UCSD-AML1 (cell line): Measurements from ENCODE around the gene NR5A2.
A peak's percentile ranks its signal among the peaks of the same experiment; 100 is the strongest.

Source experiments
- DNase-seq: peaks from one replicate; lab custom pipeline; 2025; ENCODE audit not compliant: unreplicated experiment; lab: John Stamatoyannopoulos, UW

The NR5A2 gene

DNA sequence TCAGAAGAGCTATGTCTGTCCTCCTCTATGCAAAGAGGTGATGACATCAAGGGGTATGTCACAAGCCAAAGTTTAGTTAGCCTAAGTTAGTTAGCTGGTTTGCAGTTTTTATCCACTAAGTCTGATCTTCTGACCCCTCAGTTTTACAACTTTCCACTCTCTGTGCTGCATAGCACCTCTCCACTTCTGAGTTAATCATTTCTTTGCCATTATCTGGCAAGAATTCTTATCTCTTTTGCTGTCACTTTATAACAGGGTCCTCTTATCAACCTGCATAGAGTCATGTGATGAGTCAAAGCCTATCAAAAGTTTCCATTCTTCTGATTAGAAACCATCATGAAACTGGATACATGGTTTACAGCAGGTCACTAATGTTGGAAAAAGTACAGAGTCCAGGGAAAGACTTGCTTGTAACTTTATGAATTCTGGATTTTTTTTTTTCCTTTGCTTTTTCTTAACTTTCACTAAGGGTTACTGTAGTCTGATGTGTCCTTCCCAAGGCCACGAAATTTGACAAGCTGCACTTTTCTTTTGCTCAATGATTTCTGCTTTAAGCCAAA is at the start of gene NR5A2:
Gene NR5A2, plus strand, starts transcription at position 447 of the 560 bp plus-strand sequence. CDS start 138 bp downstream, outside the sequence.
- no peak for DNase-seq

DNA sequence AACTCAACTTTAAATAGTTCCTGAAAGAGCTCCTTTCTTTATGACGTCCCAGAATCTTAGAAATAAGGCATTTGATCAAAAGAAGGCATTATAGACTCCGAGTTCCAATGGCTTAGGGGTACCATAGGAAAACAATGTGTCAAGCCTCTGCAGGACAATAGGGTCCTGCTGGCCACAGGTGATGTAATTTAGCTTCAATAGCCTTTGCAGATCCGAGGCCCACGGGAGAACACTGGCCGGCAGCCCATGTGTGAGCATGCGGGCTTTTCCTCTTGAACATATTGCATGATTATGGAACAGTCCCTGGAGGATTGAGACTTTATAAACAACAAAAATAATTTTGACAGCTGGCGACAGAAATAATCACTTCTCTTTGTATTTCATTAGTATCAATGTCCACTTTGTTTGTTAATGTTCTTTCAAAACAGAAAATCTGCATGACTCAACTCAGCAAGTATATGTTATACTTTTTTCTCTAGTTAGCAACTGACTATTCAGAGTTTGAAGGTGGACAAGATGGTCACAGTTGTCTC is 49.0 kb upstream of the NR5A2 start:
- no peak for DNase-seq

DNA sequence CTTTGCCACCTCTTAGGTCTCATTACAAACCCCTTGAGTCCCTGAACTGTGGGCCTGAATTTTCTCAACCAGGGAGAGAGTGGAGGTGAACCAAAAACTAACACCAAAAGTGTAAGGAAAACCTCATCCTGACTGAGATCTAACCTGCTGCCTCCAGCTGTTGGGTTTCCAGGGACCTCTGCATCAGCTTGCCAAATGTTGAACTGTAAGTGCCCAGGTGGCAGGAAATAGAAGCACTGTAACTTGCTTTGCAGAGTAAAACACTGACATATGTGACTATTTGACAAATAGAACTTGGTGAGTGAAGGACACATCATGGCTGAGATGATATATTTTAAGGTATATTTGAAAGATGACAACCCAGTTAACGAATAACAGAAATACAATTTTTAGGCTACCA is 48.4 kb upstream of the NR5A2 start:
- DNase-seq: no peak

- no peak for DNase-seq
Observed at GRCh38 chr1:199981584-199981983, 45.9 kb upstream of the NR5A2 start.

- DNase-seq: no peak
Observed at GRCh38 chr1:199982606-199983005, 44.9 kb upstream of the NR5A2 start.

DNA sequence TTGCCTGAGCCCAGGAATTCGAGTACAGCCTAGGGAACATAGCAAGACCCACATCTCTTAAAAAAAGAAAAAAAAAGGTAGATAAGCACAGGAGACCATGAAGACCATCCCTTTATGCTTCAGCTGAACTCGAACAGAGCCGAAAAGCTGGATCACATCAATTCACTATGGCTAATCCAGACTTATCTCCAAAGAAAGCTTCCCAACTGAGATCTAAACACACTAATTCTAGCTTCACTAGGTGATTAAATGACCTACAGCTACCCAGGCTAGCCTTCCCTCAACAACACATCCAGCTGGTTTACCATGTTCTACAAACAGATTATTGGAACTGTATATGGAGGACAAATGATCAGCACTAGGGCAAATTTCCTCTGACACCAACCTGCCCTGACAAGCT is 44.0 kb upstream of the NR5A2 start:
- DNase-seq: no peak

DNA sequence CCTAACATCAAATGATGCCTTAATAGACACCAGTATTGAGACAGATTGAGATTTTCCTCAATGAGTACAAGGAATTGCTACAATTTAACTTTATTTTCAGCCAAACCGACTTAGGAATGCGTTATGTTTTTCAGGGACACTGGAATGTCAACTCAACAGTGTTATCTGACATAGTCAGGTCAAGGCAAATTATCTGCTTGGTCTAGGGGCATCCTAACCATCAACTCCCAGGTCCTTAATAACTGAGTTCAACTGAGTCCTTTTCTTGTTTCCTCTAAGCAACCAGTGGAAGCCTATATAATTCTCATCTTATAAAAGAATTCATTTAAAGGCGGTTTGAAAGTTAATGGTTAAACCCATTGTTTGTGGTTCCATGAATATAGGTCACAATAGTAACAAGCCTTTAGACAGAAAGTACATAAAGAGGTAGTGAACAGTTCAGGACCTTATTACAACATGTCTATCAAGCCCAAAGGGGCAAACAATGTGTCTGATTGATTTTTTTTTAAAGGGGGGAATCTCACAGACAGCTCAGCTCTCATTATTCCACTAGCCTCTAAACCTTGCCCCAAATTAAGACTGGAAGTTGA is 32.3 kb upstream of the NR5A2 start:
- no peak for DNase-seq

- no peak for DNase-seq
Observed at GRCh38 chr1:200005165-200005564, 22.3 kb upstream of the NR5A2 start.

DNA sequence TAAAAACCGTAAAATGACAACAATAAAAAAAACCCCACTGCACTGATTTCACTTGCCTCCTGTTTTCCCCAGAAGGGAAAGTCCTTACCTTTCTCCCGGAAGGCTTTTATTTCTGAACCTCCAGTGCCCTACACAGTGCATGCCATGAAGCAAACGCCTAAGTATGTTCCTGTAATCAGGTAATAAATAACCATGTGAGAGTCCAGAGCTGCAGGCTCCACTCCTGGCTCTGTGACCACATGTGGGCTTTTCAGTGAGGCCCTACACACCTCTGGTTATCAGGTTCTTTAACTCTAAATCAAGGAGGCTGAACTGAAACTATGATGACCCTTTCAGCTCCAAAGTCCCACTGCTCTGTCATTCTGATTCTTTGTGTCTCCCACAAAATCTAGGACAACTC is 20.8 kb upstream of the NR5A2 start:
- no peak for DNase-seq

- DNase-seq: no peak
Observed at GRCh38 chr1:200015811-200016210, 11.7 kb upstream of the NR5A2 start.

- DNase-seq: no peak
Observed at GRCh38 chr1:200021577-200022238, 5.8 kb upstream of the NR5A2 start.

- no peak for DNase-seq
Observed at GRCh38 chr1:200022239-200022804, 5.2 kb upstream of the NR5A2 start.

DNA sequence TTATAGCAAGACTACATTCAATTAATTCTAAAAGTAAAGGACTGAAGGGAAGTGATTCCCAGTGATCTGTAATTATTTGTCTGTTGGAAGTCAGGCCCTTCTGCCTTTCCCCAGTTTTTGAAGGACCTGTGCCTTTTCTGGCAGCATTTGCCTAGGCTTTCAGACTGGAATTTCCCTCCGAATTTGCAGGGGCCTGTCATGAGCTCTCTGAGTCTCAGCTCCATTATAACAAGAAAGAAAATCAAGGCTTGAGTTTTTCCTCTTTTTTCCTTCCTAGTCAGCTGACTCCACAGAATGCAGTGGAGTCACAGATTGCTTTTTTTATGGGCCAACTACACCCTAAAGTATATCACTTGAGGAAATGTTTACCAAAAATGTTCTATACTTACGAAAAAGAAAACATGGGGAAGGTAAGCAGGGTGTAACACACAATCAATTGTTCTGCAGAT is 1.1 kb downstream of the NR5A2 start:
- no peak for DNase-seq

DNA sequence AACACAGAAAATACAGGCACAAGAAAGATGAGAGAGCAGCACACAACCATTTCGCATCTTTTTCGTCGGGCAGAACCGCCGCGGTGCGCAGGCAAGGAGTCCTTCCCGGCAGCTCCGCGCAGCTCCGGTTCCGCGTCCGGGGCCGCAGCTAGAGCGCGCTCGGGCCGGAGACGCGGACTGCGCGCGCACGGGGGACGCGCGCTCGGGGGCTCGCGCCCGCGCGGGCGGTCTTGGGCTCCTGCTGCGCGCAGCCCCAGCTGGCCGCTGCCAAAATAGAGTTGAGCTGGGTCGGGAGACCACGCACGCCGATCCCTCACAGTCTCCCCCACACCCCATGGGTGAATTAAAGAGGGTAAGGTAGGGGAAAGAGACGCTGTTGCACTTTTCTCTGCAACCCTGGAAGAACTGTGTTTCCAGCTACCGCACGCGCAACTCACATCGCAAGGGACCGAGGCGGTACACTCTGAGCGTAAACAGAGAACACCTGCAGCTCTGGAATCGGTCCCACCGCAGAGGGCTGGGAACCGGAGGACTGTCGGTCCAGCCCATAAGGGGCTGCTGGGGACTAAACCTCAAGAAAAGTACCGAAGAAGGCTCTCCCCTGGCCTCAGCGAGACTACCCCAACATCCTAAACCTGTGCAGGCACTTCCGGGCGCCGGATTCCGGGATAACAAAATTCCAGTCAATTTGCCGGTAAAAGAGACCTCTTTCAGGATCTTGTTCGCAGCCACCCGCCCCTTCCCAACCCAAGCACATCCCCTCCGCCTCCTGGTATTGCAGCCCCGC is 1.7 kb downstream of the NR5A2 start:
- peak; percentile 56 for DNase-seq

DNA sequence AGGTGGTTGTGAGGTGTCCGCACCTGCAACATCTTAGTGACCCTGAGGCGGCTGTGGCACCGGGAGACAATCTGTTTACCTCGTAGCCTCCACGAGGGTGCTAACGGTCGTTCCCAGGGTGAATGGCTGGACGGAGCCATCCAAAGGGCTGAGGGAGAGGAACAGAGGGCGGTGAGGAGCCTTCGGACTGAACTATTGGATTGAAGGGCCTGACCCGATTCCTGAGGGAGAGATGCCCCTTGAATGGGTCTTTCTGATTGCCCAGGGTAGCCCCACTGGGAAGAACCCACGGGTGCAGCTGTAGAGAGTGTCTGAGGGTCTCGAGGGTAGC is 2.3 kb downstream of the NR5A2 start:
- no peak for DNase-seq

DNA sequence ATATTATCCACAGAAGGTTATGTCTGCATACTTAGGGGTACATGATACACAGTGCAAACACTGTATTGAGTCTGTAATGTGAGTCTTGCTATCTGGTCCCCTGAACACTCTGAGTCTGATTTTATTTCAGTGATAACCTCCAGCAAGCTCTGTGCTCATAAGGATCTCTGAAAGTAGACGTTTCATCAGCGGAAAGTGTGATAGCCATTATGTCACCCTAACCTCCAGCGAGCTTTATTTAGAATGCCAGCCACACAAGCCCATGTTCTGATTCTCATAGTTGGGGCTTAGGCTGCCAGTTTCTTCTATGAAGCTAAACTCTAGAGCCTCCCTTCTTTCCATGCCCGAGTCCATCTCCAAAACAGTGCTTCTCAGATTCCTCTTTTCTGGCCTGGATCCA is 3.3 kb downstream of the NR5A2 start:
- no peak for DNase-seq

DNA sequence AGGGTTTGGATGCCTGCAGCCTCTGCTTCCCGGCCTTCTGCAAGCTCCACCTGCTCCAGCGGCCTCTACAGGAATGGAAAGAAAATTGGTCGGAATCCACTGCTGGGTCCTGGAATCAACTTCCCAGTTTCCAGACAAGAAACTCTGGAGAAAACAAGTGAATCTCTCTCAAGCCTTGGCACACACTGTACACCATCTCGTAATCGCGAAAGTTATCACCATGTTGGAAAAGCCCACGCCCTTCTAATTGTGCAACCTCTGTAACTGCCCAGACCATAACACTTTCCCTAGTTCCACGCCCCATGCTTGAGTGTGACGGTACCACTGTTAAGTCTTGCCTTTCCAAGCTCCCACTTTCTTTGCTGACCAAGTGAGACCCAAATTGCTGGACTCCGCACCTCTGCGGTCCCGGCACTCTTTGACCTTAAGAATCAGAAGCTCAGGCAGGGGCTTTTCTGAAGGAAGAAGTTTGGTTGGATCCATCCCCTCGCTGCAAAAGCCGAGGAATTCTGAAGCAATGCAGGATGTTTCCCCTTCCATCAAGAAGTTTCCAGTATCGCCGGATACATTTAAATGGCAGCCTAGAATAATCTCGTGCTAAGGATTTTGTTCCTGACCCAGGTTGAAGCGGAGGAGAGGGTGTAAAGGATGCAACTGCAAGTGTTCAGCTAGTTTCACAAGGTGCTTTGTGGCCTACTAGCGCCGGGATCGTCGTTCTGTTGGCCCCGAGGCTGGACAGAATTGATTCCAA is 6.2 kb downstream of the NR5A2 start:
- no peak for DNase-seq

DNA sequence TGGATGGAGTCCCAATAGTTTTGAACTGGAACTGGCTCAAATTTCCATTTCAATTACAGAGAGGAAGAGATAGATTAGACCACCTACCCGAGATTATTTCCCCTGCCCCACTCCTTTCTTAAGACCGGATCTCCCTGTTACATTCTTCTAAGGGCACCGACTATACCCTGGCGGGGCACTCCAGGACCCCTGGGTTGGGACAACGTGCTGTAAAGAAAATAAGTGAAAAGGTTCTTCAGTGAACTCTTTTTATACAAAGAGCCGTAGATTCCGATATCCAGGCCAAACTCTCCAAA is 6.7 kb downstream of the NR5A2 start:
- no peak for DNase-seq

DNA sequence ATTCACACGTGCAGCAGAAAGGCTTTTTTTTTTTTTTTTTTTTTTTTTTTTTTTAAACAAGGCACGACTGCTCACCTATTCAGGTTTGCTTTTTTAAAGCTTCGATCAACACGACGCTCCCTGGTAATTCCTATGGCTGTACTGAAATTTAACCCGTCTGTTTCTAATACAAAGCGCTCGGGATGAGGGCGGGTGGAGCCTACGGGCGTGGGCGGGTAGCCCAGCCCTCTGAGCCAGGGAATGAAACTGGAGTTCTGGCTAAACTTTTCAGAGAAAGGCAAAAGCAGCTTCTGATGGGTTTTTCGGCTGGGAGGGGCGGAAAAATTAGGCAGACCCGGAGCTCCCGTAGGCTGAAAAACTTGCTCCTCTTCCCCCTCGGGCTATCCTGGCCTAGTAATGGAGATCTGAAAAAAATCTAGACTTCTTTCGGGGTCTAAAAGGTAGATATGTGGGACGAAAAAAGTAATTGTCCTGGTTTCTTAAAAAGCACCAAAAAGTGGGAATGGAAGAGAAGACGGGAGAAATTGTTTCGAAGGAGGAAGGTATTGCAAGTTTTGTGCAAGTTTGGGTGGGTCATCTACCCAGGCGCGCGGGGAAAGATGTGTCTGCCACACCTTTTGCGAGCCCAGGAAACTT is 7.4 kb downstream of the NR5A2 start:
- DNase-seq: no peak

DNA sequence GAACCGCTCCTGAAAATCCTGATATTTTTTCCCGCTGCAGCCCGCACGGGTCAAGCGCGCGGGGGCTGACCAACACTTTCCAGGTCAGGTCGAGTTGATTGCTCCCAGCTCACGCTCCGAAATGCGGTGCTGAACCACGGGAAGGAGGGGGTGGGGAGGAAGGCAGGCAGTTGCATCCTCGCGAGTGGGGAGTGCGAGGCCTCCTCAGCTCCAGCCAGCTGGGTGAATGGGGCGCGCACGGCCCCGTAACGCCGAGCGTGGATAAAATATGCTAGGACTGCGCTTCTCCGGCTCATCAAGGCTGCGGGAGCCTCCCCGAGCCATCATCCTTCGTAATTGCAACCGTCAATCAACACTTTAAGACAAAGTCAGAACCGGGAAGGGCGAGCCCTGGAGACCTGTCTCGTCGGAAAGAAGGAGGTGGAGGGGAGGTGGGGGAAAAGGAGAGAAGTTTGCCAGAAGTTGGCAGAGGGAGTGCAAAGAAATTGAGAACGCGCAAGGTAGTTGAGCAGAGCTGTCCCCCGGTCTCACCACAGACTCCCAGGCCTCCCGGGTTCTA is 8.0 kb downstream of the NR5A2 start:
- DNase-seq: no peak
